Activated gamma-delta T cell treated with Interleukin-2 at 50 U/mL for 16 hours (primary cell): ENCODE results near the gene C19orf18.
"Not testable (repeated sequence)": the region's sequence is repeated elsewhere in the genome, so short reads cannot be mapped to it uniquely, and the experiment has no call there.

Experiments
- DNase-seq: peaks from one replicate; pipeline ENCODE4 v3.0.0-alpha.2; 2020

The C19orf18 gene

DNA sequence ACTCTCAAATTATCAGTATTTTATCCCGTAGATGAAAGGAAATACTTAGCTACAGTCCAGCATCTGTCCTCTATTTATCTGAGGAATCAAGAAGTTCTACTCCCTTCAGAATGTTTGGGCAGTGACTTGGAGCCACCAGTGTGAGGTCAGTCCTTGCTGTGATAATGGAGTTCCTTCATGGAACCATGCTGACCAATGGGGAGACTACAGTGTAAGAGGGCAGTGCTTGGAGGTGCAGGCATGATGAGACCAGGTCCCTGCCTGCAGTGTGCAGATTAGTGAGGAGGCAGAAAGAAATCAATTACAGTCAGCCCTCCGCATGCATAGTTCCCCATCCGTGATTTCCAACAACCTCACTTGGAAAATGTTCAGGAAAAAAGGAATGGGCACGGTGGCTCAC is at the start of gene C19orf18:
Gene C19orf18 (minus strand): TSS at position 101 of the 400 bp plus-strand sequence. CDS start 102 bp downstream, outside the sequence.
- no peak for DNase-seq

DNA sequence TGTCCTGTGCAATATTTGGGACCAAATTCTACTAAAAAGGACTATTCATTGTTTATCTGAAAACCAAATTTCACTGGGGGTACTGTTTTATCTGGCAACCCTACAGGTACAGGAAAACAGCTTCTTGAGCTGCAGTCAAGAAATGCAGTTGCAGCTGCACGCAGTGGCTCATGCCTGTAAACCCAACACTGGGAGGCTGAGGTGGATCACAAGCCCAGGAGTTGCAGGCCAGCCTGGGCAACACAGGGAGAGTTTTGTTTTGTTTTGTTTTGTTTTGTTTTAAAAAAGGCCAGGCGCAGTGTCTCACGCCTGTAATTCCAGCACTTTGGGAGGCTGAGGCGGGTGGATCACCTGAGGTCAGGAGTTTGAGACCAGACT is 47.9 kb upstream of the C19orf18 start:
- DNase-seq = no peak

DNA sequence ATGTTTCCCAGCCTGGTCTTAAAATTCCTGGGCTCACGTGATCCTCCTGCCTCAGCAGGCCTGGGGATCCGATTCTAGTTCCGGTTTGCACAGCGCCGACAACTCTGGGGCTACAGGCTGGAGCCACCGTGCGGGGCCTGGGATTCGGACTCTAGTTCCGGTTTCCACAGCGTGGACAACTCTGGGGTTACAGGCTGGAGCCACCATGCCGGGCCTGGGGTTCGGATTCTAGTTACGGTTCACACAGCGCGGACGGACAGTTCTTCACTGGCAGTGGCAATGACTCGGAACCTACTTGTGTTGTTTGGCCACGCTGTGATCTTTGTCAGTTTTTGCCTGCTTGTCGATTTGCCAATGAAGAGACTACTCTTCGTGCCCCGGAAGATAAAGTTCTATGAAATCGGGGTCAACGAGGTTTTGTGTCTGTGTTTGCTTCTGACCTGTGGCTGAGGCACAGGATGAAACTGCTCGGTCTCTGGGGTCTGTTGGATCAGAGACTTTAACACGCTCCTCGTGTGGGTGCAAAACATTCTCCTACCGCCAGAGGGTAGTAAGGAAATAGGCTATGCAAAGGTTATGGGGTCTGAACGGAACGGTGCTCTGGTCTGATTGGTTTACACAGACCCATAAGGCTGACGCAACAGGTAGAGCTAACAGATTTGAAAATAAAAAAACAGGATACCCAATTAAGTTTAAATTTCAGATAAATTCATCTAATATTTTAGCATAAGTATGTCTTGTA is 47.4 kb upstream of the C19orf18 start:
- DNase-seq = peak; percentile 60

DNA sequence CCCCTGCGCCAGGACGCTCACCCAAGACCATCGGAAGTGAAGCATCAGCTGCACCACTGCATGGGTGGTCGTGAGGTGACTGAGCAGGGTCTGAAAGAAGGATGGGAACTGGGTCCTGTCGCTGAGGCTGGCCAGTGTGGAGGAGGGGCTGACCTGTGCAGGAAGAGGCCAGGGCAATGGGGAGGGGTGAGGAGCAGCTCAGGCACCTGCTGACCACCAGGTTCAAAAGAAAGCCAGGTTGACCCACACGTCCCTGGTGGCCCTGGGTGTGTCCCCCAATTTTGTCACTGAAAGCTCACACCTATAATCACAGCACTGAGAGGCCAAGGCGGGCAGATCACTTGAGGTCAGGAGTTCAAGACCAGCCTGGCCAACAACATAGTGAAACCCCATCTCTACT is 45.8 kb upstream of the C19orf18 start:
- DNase-seq = no peak

DNA sequence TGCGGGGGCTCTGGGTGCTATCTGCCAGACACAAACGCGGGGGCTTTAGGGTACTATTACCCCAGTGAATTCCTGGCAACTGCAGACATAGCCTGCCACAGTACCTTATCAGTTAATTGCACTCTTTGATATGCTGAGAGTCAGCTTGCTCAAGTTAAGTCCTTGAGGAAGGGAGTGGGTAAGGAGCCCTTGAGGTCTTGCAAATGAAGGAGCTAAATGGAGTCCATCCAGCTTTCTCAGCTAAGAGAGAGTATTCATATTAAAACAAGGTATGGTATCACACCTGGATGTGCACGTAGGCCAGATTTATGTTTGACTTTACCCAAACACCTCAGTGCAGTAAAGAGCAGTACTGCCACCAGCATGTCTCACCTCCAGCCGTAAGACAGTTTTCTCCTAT is 39.8 kb upstream of the C19orf18 start:
- DNase-seq = no peak

DNA sequence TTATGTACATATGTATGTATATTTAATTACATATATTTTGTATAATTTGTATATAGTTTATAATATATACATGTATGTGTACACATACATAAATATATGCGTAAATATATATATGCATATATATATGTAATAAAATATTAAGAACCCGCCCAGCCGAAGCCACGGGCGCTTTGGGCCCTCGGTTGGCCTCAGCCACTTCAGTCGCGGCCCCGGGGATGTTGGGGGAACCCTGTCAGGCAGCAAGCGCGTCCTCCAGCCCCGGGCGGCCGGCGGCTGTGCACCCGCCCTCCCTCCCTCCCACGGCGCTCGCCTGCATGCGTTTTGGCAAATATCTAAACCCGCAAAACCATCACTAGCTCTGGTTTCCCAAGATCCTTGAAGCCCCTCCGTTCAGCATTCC is 36.2 kb upstream of the C19orf18 start:
- DNase-seq = no peak

DNA sequence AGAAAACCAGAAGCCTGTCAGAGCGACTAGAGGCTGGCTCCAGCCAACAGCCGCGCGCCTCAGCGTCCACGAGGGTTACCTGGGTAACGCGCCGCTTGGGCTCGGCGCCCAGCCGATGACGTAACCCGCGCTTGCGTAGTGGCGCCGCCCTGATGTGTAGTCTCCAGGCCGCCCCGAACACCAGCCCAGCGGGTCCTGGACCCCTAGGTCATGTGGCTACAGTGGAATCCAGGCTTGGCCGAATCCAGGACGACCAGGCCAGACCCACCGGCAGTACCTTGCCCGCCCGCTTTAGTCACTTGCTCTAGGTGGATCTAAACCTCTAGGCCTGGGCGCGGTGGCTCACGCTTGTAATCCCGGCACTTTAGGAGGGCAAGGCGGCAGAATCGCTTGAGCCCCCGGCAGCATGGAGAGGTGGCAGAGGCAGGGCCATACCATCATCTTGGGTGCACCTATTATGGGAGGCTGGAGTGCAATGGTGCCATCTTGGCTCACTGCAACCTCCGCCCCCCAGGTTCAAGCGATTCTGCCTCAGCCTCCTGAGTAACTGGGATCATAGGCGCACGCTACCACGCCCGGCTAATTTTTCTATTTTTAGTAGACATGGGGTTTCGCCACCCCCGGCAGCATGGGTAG is 35.5 kb upstream of the C19orf18 start:
- peak; percentile 64 for DNase-seq

DNA sequence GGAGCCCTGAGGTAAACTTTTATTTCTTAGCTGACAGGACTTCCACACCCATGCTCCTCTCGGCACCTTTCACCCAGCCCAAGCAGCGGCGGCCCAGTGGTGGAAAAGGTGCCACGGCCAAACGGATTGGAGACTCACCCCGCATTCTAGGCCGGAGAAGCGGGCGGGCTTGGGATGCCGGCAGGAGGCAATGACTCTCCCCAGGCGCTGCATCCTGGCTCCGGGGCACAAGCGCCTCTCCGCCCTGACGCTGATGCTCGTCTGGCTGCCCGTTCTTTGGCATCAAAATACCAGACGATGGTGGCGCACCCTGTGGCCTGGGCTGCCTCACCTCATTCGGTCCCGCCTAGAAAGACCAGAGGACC is 34.9 kb upstream of the C19orf18 start:
- DNase-seq = no peak

DNA sequence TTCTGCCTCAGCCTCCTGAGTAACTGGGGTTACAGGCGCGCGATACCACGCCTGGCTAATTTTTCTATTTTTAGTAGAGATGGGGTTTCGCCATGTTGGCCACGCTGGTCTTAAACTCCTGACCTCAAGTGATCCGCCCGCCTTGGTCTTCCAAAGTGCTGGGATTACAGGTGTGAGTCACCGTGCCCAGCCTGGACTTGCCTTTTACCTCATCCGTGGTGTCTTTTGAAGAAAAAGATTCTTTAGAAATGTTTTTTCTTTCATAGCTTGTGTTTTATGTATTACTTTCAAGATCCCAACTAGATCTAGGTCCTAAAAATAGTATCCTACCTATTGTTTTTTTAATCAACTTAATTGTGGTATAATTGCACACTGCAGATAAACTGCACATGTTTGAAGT is 34.5 kb upstream of the C19orf18 start:
- DNase-seq = not testable (repeated sequence)

DNA sequence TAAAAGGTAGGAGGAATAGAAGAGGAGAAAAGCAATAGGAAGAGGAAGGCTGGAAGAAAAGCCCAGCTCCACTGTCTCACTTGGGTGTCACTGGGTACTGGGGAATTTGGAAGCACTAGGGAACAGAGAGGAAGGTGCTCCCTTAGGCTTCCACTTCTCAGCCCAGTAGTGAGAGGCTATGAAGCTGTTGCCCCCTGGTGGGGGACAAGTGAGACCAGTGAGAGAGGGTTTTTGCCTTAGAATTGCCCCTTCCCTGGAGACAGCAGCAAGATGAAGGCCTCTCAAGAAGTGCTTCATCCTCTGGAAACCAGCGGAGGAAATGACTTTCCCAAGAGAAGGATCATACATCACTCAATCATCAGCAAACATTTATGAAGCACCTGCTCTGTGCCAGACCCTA is 33.0 kb upstream of the C19orf18 start:
- DNase-seq = no peak

DNA sequence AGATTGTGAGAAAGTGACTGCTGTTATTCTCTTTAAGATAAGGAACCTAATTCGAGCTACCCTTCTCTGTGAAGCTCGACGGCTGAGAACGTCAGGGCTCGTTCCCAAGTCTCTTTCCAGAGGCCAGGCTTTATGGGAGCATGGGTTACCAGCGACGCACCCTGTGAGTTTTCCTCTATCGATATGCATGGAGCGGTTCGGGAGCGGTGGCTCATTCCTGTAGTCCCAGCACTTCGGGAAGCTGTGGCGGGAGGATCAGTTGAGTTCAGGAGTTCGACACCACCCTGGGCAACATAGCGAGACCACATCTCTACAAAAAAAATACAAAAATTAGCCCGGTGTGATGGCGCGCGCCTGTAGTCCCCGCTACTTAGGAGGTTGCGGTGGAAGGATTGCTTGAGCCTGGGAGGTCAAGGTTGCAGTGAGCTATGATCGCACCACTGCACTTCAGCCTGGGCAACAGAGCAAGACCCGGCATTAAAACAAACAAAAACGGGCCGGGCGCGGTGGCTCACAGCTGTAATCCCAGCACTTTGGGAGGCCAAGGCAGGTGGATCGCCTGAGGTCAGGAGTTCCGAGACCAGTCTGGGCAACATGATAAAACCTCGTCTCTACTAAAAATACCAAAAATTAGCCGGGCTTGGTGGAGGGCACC is 29.0 kb upstream of the C19orf18 start:
- DNase-seq = no peak

DNA sequence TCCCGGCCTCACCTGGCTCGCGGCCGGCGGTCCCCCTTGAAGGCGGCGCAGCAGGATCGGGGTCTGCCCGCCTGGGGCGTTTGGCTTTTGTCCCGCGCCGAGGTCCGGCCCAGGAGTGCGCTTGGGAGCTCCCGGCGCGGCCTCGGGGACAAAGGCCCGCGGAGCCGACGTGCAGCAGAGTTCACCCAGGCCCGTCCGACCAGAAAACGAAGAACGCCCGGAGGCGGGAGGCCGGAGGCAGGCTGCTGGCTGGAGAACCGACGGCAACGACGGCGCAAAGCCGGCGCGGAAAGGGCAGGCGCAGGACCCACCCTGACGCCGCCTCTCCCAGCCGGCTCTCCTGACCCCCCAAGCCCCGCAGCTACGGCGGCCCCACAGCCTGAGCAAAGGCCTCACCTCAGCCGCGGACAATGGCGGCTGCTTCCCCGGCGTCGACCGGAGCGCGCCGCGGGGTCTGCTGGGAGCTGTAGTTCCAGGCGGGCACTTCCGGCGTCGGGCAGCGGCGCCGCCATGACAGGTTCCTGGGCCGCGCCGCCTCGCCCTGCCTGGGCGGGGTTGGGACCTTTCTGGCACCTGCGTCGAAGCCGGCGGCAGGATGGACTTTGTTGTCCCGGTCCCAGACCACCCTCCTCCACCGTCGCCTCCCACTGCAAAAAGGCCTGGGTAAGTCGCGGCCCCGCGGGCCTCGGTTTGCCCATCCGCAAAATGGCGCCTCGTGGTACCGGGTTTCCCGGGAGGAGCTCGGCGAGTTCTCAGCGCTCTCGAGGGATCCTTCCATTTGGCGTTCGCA is 28.2 kb upstream of the C19orf18 start, which contains the start of gene ZNF606:
Gene ZNF606 (minus strand): TSS at position 437 of the 790 bp plus-strand sequence. CDS start 1,501 bp downstream, outside the sequence.
- DNase-seq = peak; percentile 79

DNA sequence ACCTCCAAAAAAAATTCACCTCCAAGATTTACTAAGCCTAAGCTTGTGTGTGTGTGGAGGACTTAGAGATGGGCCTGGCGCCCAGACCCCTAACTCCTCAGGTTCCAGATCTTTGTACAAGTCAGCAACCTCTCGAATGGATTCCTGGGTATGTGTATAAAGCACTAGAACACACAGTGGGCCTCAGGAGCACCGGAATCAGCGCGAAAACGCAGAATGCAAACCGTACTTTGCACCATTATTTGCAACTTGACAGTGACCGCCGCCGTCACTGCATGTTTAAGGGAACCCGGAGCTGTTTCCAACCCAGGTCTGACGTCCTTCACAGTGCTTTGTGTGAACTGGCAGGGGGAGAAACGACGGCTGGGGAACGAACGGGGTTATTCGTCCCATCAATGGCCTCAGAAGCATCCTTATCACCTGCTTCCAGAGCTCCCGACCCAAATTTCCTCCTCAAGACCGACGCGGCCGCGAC is 27.6 kb upstream of the C19orf18 start:
- DNase-seq = no peak

DNA sequence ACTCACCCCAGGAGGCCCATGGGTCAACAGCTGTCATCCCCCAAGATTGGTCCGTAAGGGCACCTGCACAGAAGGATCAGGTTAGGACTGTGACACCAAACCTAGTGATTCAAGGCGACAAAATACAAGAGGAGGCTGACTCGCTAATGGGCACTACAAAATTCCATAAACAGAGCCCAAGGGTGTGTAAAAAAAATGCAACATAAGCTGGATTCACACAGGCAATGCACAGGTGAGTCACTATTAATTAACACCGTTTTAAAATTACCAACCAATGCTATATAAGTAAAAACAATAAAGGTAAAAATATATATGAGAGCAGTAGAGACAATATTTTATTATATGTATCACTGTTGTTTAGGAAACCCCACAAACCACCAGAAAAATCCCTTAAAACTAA is 26.3 kb upstream of the C19orf18 start:
- DNase-seq = no peak

DNA sequence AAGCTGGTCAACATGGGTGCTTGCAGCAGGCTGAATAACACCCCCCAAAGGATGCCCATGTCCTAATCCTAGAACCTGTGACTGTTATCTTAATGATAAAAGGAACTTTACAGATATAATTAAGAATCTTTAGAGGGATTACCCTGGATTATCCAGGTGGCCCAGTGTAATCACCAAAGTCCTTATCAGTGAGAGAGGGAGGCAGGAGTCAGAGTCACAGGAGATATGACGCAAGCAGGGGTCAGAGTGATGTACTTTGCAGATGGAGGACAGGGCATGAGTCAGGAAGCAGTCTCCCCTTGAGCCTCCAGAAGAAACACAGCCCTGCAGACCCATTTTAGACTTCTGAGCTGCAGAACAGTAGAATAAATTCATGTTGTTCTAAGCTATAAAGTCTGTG is 18.5 kb upstream of the C19orf18 start:
- DNase-seq = no peak

DNA sequence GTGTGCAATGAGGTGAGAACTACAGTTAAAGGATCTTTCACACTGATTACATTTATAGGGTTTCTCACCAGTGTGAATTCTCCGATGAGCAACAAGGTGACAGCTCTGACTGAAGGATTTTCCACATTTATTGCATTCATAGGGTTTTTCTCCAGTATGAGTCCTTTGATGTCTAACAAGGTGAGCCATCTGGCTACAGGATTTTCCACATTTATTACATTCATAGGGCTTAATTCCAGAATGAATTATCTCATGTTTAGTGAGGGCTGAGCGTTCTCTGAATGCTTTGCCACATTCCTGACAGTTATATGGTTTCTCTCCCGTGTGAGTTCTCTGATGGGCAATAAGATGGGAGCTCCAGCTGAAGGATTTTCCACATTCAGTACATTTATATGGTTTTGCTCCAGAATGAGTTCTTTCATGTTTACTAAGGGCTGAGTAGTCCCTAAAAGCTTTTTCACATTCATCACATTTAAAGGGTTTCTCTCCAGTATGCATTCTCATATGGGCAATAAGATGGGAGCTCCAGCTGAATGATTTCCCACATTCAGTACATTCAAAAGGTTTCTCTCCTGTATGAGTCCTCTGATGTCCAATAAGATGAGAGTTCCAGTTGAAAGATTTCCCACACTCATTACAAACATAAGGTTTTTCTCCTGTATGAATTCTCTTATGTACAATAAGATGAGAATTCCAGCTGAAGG is 4.4 kb upstream of the C19orf18 start:
- no peak for DNase-seq

DNA sequence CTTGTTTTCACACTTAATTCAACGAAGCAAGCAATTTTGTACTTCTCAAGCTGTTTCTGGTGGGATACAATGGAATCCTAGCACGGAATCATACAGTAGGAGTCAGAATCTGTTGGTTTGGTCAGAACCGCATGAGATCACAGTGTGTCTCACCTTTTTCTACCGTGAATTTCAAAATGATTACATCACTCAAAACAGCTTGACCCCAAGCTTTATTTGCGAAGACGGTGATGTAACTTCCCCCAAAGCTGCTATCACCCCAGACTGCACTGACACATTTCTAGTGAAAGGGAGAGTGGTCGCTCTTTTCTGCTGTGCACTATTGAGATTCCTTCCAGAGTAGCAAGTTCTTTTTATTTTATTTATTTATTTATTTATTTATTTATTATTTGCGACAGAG is 9.6 kb downstream of the C19orf18 start:
- DNase-seq = no peak

DNA sequence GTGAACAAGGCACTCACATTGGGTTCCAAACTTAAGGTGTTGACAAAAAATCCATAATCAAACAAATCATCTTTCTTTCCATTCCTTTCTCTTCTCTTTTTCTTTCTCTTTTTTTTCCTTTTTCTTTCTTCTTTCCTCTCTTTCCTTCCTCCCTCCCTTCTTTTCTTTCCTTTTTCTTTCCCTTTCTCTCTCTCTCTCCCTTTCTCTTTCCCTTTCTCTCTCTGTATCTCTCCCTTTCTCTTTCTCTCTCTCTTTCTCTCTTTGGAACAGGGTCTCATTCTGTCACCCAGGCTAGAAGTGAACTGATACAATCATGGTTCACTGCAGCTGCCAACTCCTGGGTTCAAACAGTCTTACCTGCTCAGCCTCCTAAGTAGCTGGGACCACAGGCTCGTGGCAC is 12.5 kb downstream of the C19orf18 start:
- no peak for DNase-seq

DNA sequence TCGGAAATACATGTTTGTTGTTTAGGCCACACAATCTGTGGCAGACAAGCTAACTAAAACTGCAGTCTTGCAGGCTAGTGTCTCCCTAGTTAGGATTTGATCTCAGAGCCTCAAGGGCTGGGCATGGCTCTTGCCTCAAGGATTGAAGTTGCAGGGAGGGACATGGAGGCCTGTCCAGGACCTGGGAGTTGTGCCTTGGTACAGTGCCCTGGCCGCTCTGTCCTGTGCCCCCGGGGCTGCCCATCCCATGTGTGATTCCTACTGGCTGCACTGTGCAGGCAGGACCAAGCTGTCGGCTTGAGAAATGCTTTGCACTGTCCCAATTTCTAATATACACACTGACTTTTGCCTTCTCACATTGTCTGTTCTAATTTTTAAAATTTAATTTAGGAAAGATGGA is 19.3 kb downstream of the C19orf18 start:
- no peak for DNase-seq

DNA sequence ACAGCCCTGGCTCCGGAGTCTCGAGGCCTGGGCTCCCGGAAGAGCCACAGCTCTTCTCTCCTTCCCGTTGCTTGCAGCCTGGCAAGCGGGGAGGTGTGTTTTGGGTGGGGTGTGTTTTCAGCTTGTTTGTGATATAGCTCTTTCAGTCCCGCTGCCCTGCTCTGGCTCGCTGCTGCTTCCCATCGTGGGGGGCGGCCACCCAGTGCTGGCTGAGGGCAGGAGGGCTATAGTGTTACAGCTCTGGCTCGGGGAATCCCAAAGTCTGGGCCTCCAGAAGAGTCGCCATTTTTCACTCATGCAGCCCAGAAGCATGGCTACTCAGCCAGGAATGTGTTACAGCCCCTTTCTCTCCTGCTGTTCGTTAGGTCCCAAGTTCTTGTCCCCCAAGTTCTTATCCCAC is 24.6 kb downstream of the C19orf18 start:
- DNase-seq = no peak

DNA sequence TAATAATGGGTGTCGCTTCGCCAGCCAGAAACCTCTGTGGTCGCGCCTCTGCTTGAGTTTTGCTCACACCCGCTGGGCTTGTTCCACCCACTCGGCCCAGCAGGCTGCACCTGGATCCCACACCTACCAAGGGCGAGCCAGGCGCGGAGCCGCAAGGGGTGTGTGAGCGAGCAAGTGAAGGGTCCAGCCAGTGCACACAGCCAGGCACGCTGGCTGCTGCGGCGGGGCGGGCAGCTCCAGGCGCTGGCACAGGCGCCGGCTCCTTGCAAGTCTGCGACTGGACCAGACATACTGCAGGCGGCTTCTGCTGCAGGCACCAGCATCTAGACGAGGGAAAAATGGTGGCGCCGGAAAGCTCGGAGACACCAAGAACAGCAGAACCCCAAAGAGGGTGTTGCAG is 25.0 kb downstream of the C19orf18 start:
- no peak for DNase-seq

DNA sequence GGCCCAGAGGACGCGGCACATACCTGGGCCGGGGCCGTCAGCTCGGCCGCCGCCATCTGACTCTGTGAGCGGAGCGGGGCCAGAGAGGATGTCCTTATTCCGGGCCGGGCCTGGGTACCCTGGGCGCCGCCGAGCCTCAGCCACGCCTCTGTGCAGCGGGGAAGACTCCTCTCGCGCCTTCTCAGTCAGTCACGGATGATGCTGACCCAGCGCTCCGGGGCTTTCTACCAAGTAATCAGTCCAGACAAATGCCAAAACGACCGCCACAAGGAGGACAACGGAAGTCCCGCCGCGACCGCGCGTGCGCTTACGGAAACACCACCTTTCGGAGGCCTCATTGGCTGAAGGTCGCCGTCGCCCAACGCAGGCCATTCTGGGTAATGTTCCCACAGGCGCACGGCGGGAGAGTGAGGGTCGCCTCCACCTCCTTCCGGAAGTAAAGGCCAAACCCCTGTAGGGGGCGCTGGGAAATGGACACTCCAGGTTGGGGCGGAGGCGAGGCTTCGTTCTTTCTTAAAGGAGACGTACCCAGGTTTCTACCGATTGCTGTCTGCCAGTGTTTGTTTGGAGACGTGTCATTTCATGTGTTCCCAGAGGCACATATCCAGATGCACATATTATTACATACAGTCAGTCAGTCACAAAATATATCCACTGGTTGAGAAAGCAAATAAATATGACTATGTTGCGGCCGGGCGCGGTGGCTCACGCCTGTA is 26.8 kb downstream of the C19orf18 start, which contains the start of gene ZNF256:
Gene ZNF256 (minus strand): TSS at position 288 of the 716 bp plus-strand sequence. CDS start 232 bp downstream, at position 56.
- peak; percentile 84 for DNase-seq
